ENCODE results near the gene GFRA3.

- no peak for TF ChIP-seq YY1 (IDR thresholded peaks at IDR 0.05; ENCODE audit: insufficient read depth, insufficient read length)
- no peak for TF ChIP-seq ZNF274 (IDR thresholded peaks at IDR 0.05; ENCODE audit: low read depth, low read length)
- TF ChIP-seq SUZ12 (IDR thresholded peaks at IDR 0.05; ENCODE audit: extremely low read depth, insufficient read depth, insufficient read length), result no peak
Observed at GRCh38 chr5:138223532-138223931, 50.9 kb downstream of the GFRA3 start.

Measured in NT2/D1 (cell line).